NCI-H524 treated with DMSO at 0.1 percent for 48 hours (cell line): Measurements from ENCODE around the gene FCN2.

Experiments
- DNase-seq: peaks from one replicate; lab custom pipeline; 2025; lab: John Stamatoyannopoulos, UW

Gene FCN2

GRCh38 chr9:134887686-134888602, 7.3 kb downstream of the FCN2 start:
- DNase-seq = no peak

- DNase-seq = no peak
Observed at GRCh38 chr9:134888603-134889190, 8.1 kb downstream of the FCN2 start.

- no peak for DNase-seq
Observed at GRCh38 chr9:134889386-134890154, 9.0 kb downstream of the FCN2 start.

GRCh38 chr9:134890155-134890495, 9.5 kb downstream of the FCN2 start:
- no peak for DNase-seq

GRCh38 chr9:134891053-134891452, 10.4 kb downstream of the FCN2 start:
- no peak for DNase-seq

- no peak for DNase-seq
Observed at GRCh38 chr9:134891713-134892112, 11.1 kb downstream of the FCN2 start.

GRCh38 chr9:134892221-134892620, 11.6 kb downstream of the FCN2 start:
- DNase-seq = no peak

GRCh38 chr9:134892820-134893420, 12.3 kb downstream of the FCN2 start:
- no peak for DNase-seq

GRCh38 chr9:134894136-134894860, 13.7 kb downstream of the FCN2 start:
- DNase-seq = no peak

- no peak for DNase-seq
Observed at GRCh38 chr9:134895097-134895496, 14.5 kb downstream of the FCN2 start.

- no peak for DNase-seq
Observed at GRCh38 chr9:134895567-134895907, 14.9 kb downstream of the FCN2 start.

- DNase-seq = peak; percentile 99
Observed at GRCh38 chr9:134895908-134896833, 15.6 kb downstream of the FCN2 start.

GRCh38 chr9:134896834-134897583, 16.4 kb downstream of the FCN2 start:
- DNase-seq = no peak

- no peak for DNase-seq
Observed at GRCh38 chr9:134897584-134898170, 17.1 kb downstream of the FCN2 start.

- DNase-seq = no peak
Observed at GRCh38 chr9:134898319-134898718, 17.7 kb downstream of the FCN2 start.

GRCh38 chr9:134899168-134899567, 18.6 kb downstream of the FCN2 start:
- no peak for DNase-seq

GRCh38 chr9:134899818-134900217, 19.2 kb downstream of the FCN2 start:
- DNase-seq = no peak

- DNase-seq = no peak
Observed at GRCh38 chr9:134902936-134903335, 22.3 kb downstream of the FCN2 start.

- no peak for DNase-seq
Observed at GRCh38 chr9:134908524-134909309, 28.1 kb downstream of the FCN2 start.
